Mesenchymal stem cell (in vitro differentiated cells and primary cell): ENCODE data around the gene SPIN1.
"Not testable (repeated sequence)": the region's sequence is repeated elsewhere in the genome, so short reads cannot be mapped to it uniquely, and the experiment has no call there.

Experiments
- DNase-seq: peaks from one replicate; pipeline ENCODE4 v3.0.0-alpha.2; 2013
- H2AFZ ChIP-seq: one replicate; pipeline ENCODE4 v1.6.1; 2013; ENCODE audit warnings: low read depth, mild to moderate bottlenecking, control low read depth, inconsistent platforms, low read length, moderate library complexity
- H2AK5ac ChIP-seq: 2 replicates; pipeline ENCODE4 v1.6.1; 2013; ENCODE audit warnings: low read length, moderate library complexity, mild to moderate bottlenecking, inconsistent platforms; ENCODE audit not compliant: severe bottlenecking
- H2BK120ac ChIP-seq: one replicate; pipeline ENCODE4 v1.6.1; 2013; ENCODE audit warnings: low read depth, mild to moderate bottlenecking, inconsistent platforms, low read length, moderate library complexity
- H2BK12ac ChIP-seq, 2 experiments: one replicate each; pipeline ENCODE4 v1.6.1; 2013; ENCODE audit warnings: inconsistent platforms in 2 of 2, low read length in 2 of 2, mild to moderate bottlenecking in 2 of 2, moderate library complexity in 2 of 2, control low read depth in 1 of 2
- H2BK15ac ChIP-seq: one replicate; pipeline ENCODE4 v1.6.1; 2013; ENCODE audit warnings: mild to moderate bottlenecking, low read depth, inconsistent platforms; ENCODE audit not compliant: poor library complexity, severe bottlenecking
- H2BK5ac ChIP-seq: 2 replicates; pipeline ENCODE4 v1.6.1; 2013; ENCODE audit warnings: low read depth, mild to moderate bottlenecking, low read length, control low read depth, inconsistent platforms; ENCODE audit not compliant: poor library complexity, severe bottlenecking
- H3K14ac ChIP-seq, 2 experiments: one replicate each; pipeline ENCODE4 v1.6.1; 2013; ENCODE audit warnings: inconsistent platforms in 2 of 2, low read length in 2 of 2, control low read depth in 1 of 2, mild to moderate bottlenecking in 1 of 2, moderate library complexity in 1 of 2
- H3K18ac ChIP-seq, 2 experiments: one replicate each; pipeline ENCODE4 v1.6.1; 2013; ENCODE audit warnings: inconsistent platforms in 2 of 2, low read length in 2 of 2, control low read depth in 1 of 2, low read depth in 1 of 2, mild to moderate bottlenecking in 1 of 2
- H3K23ac ChIP-seq, 2 experiments: one replicate each; pipeline ENCODE4 v1.6.1; 2013; ENCODE audit warnings: inconsistent platforms in 2 of 2, low read length in 2 of 2, mild to moderate bottlenecking in 2 of 2, moderate library complexity in 2 of 2, control low read depth in 1 of 2
- H3K27ac ChIP-seq: 2 replicates; pipeline ENCODE4 v1.5.1; 2013; ENCODE audit warnings: mild to moderate bottlenecking, moderate library complexity, low read length, control low read depth, inconsistent platforms; ENCODE audit not compliant: poor library complexity, severe bottlenecking
- H3K27me3 ChIP-seq, 2 experiments: 2 replicates each; pipeline versions ENCODE4 v1.6.1 to v1.7.0; 2013; ENCODE audit warnings: low read length in 2 of 2, mild to moderate bottlenecking in 2 of 2, moderate library complexity in 2 of 2, control low read depth in 1 of 2, inconsistent platforms in 1 of 2; ENCODE audit not compliant: control insufficient read depth in 1 of 2, insufficient read depth in 1 of 2
- H3K36me3 ChIP-seq, 2 experiments: 2 replicates each; pipeline versions ENCODE4 v1.6.1 to v1.7.0; 2013; ENCODE audit warnings: low read length in 2 of 2, control low read depth in 1 of 2, inconsistent platforms in 1 of 2, low read depth in 1 of 2, mild to moderate bottlenecking in 1 of 2; ENCODE audit not compliant: insufficient read depth in 2 of 2, control insufficient read depth in 1 of 2
- H3K4ac ChIP-seq, 2 experiments: one replicate each; pipeline ENCODE4 v1.6.1; 2013; ENCODE audit warnings: inconsistent platforms in 2 of 2, low read length in 2 of 2, mild to moderate bottlenecking in 2 of 2, moderate library complexity in 2 of 2, control low read depth in 1 of 2, low read depth in 1 of 2
- H3K4me1 ChIP-seq: 2 replicates; pipeline ENCODE4 v1.6.1; 2013; ENCODE audit warnings: low read depth, low read length, control low read depth; ENCODE audit not compliant: control insufficient read depth, insufficient read depth
- H3K4me2 ChIP-seq: 2 replicates; pipeline ENCODE4 v1.6.1; 2013; ENCODE audit warnings: low read length, mild to moderate bottlenecking, inconsistent platforms; ENCODE audit not compliant: poor library complexity, severe bottlenecking
- H3K4me3 ChIP-seq, 2 experiments: 2 replicates each; pipeline versions ENCODE4 v1.5.1 to v1.7.0; 2013; ENCODE audit warnings: low read length in 2 of 2, mild to moderate bottlenecking in 2 of 2, control low read depth in 1 of 2, low read depth in 1 of 2; ENCODE audit not compliant: insufficient read depth in 1 of 2
- H3K79me1 ChIP-seq: replicated peaks from 2 replicates; pipeline ENCODE4 v1.6.1; 2013; ENCODE audit warnings: mild to moderate bottlenecking, control low read depth, low read length, inconsistent platforms; ENCODE audit not compliant: poor library complexity, severe bottlenecking
- H3K9ac ChIP-seq: 2 replicates; pipeline ENCODE4 v1.7.0; 2013; ENCODE audit warnings: mild to moderate bottlenecking, low read length, moderate library complexity
- H3K9me3 ChIP-seq: 2 replicates; pipeline ENCODE4 v1.7.0; 2013; ENCODE audit warnings: mild to moderate bottlenecking, low read length; ENCODE audit not compliant: control insufficient read depth
- H4K8ac ChIP-seq: one replicate; pipeline ENCODE4 v1.6.1; 2013; ENCODE audit warnings: inconsistent platforms, mild to moderate bottlenecking, low read length, moderate library complexity
- H4K91ac ChIP-seq: one replicate; pipeline ENCODE4 v1.6.1; 2013; ENCODE audit warnings: mild to moderate bottlenecking, low read length, inconsistent platforms
- WGBS: methylation state at CpG from one replicate; pipeline ENCODE4 v1.1.7; 2013; ENCODE audit warnings: mixed read lengths; 5-methylcytosine and 5-hydroxymethylcytosine counted together

Gene SPIN1

DNA sequence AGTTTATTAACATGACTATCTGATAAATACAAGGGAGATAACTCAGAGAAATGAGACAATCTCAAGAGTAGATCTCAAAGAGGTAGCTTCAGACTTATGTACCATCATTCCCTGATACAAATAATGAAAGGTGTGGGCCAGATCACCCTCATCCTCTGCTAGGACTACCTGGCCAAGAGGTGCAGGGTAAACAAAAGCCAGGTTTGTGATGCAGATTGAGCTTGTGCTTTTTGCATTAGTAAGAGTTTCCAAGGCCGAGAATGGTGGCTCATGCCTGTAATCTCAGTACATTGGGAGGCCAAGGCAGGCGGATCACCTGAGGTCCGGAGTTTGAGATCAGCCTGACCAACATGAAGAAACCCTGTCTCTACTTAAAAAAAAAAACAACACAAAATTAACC, 8.9 kb upstream of the SPIN1 start:
- Histone ChIP-seq H3K14ac (no peak overlapping the region), H3K4ac (no peak overlapping the region), H3K23ac (no peak overlapping the region), H3K18ac (no peak overlapping the region), H3K27ac (no peak overlapping the region), H2BK12ac (no peak overlapping the region), H4K8ac (no peak overlapping the region), H3K36me3 (no peaks in the 10 kb centered on the region), H3K9ac (no peak overlapping the region), H3K4me3 (no peak overlapping the region), H2BK5ac (no peak overlapping the region), H3K4me1 (no peaks in the 10 kb centered on the region), H2AK5ac (no peak overlapping the region), H3K79me1 (peaks cover 2% of the 10 kb centered on the region), H3K4me2 (no peak overlapping the region), H2BK120ac (no peak overlapping the region), H3K27me3 (no peaks in the 10 kb centered on the region), H3K9me3 (no peaks in the 10 kb centered on the region), H4K91ac (no peak overlapping the region), H2BK15ac (no peak overlapping the region), H2AFZ (no peak overlapping the region)
- WGBS, result 94% methylated on average over 3 of the region's 3 CpGs
- no peak for DNase-seq

- Histone ChIP-seq H2BK120ac (no peak overlapping the region), H3K9me3 (no peaks in the 10 kb centered on the region), H3K4me2 (no peak overlapping the region), H2BK15ac (no peak overlapping the region), H3K14ac (no peak overlapping the region), H3K4me1 (no peaks in the 10 kb centered on the region), H3K23ac (no peak overlapping the region), H3K4ac (no peak overlapping the region), H3K36me3 (no peaks in the 10 kb centered on the region), H2AFZ (no peak overlapping the region), H4K91ac (no peak overlapping the region), H3K18ac (no peak overlapping the region), H3K4me3 (no peak overlapping the region), H4K8ac (no peak overlapping the region), H3K79me1 (peaks cover 2% of the 10 kb centered on the region), H3K9ac (no peak overlapping the region), H3K27ac (no peak overlapping the region), H2BK5ac (no peak overlapping the region), H3K27me3 (no peaks in the 10 kb centered on the region), H2AK5ac (no peak overlapping the region), H2BK12ac (no peak overlapping the region)
- WGBS, result 87% methylated on average over 1 of the region's 1 CpG
- no peak for DNase-seq
Observed at GRCh38 chr9:88380118-88380517, 8.1 kb upstream of the SPIN1 start.

GRCh38 chr9:88381322-88381721, 6.9 kb upstream of the SPIN1 start:
- not testable (repeated sequence) for H3K4me2 ChIP-seq, H3K9ac ChIP-seq, H4K91ac ChIP-seq, H3K36me3 ChIP-seq, H3K4me1 ChIP-seq, DNase-seq, H3K4me3 ChIP-seq, H3K27me3 ChIP-seq, H3K4ac ChIP-seq, H2BK120ac ChIP-seq, H2BK5ac ChIP-seq, H4K8ac ChIP-seq, H3K79me1 ChIP-seq, H2BK15ac ChIP-seq, H2AK5ac ChIP-seq, H3K23ac ChIP-seq, H3K9me3 ChIP-seq, H2AFZ ChIP-seq, H2BK12ac ChIP-seq, H3K27ac ChIP-seq, H3K14ac ChIP-seq, H3K18ac ChIP-seq
- 92% methylated on average over 9 of the region's 10 CpGs for WGBS

DNA sequence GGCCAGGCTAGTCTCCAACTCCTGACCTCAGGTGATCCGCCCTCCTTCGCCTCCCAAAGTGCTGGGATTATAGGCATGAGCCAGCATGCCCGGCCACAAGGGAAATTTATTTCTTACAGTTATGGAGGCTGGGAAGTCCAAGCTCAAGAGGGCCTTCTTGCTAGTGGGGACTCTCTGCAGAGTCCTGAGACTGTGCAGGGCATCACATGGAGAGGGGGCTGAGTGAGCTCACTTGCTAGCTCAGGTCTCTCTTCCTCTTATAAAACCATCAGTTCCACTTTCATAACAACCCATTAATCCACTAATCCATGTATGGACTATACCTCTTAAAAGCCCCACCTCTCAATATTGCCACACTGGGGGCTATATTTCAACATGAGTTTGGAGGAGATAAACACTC, 5.1 kb upstream of the SPIN1 start:
- no peak overlapping the region for H3K27ac ChIP-seq
- H2BK120ac ChIP-seq, result no peak overlapping the region
- H3K4me2 ChIP-seq, result no peak overlapping the region
- H3K4me3 ChIP-seq, result no peak overlapping the region
- H4K91ac ChIP-seq, result no peak overlapping the region
- no peaks in the 10 kb centered on the region for H3K9me3 ChIP-seq
- H3K23ac ChIP-seq, result no peak overlapping the region
- no peak overlapping the region for H2BK12ac ChIP-seq
- no peaks in the 10 kb centered on the region for H3K36me3 ChIP-seq
- no peak overlapping the region for H3K14ac ChIP-seq
- H2BK15ac ChIP-seq, result no peak overlapping the region
- peaks cover 14% of the 10 kb centered on the region for H3K79me1 ChIP-seq
- H3K18ac ChIP-seq, result no peak overlapping the region
- DNase-seq, result no peak
- H2AK5ac ChIP-seq, result no peak overlapping the region
- H3K9ac ChIP-seq, result no peak overlapping the region
- no peak overlapping the region for H4K8ac ChIP-seq
- no peaks in the 10 kb centered on the region for H3K27me3 ChIP-seq
- H3K4me1 ChIP-seq, result peaks cover 7% of the 10 kb centered on the region
- WGBS, result 100% methylated on average over 3 of the region's 3 CpGs
- H3K4ac ChIP-seq, result no peak overlapping the region
- H2BK5ac ChIP-seq, result no peak overlapping the region
- no peak overlapping the region for H2AFZ ChIP-seq
